GM10266 (cell line): ENCODE measurements around the gene SP9.

Experiments used
- DNase-seq: peaks from one replicate; pipeline ENCODE4 v3.0.0; 2012; ENCODE audit errors: extremely low spot score
- CTCF ChIP-seq: IDR thresholded peaks from 2 replicates; pipeline ENCODE4 v1.5.1; 2012; ENCODE audit warnings: mild to moderate bottlenecking, low read depth; ENCODE audit not compliant: control insufficient read depth, insufficient read depth; ENCODE audit errors: missing control alignments

SP9 gene

GRCh38 chr2:174376967-174377366, 42.2 kb downstream of the SP9 start:
- no peak for DNase-seq
- no peak for TF ChIP-seq CTCF

DNA sequence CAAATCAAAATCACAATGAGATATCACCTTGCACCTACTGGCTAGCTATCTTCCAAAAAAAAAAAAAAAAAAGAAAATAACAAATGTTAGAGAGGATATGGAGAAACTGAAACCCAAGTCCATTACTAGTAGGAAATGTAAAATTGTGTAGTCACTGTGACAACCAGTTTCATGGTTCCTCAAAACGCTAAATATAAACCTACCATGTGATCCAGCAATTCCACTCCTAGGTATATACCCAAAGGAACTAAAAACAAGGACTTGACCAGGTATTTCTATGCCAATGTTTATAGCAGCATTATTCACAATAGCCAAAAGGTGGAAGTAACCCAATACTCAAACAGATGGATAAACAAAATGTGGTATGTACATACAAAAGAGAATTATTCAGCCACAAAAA, 49.0 kb downstream of the SP9 start:
- no peak for DNase-seq

GRCh38 chr2:174385201-174385600, 50.4 kb downstream of the SP9 start:
- DNase-seq = no peak
- TF ChIP-seq CTCF = no peak

More for the DNA sequence above, 49.0 kb downstream of the SP9 start:
- no peak for TF ChIP-seq CTCF
